SK-N-SH (cell line): Measurements from ENCODE around the gene KLC1. TPM values are rescaled to one million over a fixed set of nuclear protein-coding genes. Genes with fewer than 3 reads are reported as not detected.
A peak's percentile ranks its signal among the peaks of the same experiment; 100 is the strongest.

Source experiments
- CTCF ChIA-PET: fragments of 300-600, 350-600 bp; formaldehyde crosslinking; extraction: SDS; loops from one replicate; lab custom pipeline; 2021; lab: Yijun Ruan, JAX
- POLR2A ChIA-PET: fragments of 350-600 bp; sonication (Branson Sonifier 250); formaldehyde crosslinking; extraction: SDS; loops from one replicate; lab custom pipeline; 2020; ENCODE audit warnings: antibody characterized with exemption, inconsistent platforms; lab: Yijun Ruan, JAX
- DNase-seq: peaks from one replicate; pipeline ENCODE4 v3.0.0; 2012
- H2AFZ ChIP-seq: fragments of 200-600 bp; sonication (generic); 2 replicates; pipeline ENCODE4 v1.8.1; 2016; ENCODE audit warnings: antibody characterized with exemption, mild to moderate bottlenecking, low read depth
- H3F3A ChIP-seq: fragments of 200-600 bp; sonication (generic); replicated peaks from 2 replicates; pipeline ENCODE3; 2016; ENCODE audit warnings: antibody characterized with exemption, mild to moderate bottlenecking; ENCODE audit not compliant: insufficient read depth
- H3K27ac ChIP-seq, 2 experiments: fragments of 200-500 bp in 1 of 2; fragments of 200-600 bp in 1 of 2; sonication (Bioruptor generic) in 1 of 2; sonication (generic), shearing (Covaris generic) in 1 of 2; 2 replicates each; pipeline versions ENCODE4 v1.5.1 to v1.6.1; 2014 to 2016; ENCODE audit warnings: low read depth in 2 of 2, inconsistent platforms in 1 of 2, low read length in 1 of 2, mild to moderate bottlenecking in 1 of 2, mixed read lengths in 1 of 2
- H3K27me3 ChIP-seq: fragments of 200-600 bp; sonication (generic), shearing (Covaris generic); 2 replicates; pipeline ENCODE4 v1.6.1; 2016; ENCODE audit warnings: mixed run types; ENCODE audit not compliant: insufficient read depth
- H3K36me3 ChIP-seq, 2 experiments: fragments of 200-500 bp in 1 of 2; fragments of 200-600 bp in 1 of 2; sonication (Bioruptor generic) in 1 of 2; sonication (generic) in 1 of 2; replicated peaks in 1 of 2; 2 replicates each; pipeline versions ENCODE3 to v1.5.1; 2014 to 2016; ENCODE audit warnings: low read length in 1 of 2, mild to moderate bottlenecking in 1 of 2; ENCODE audit not compliant: insufficient read depth in 2 of 2, control insufficient read depth in 1 of 2
- H3K4me1 ChIP-seq, 2 experiments: fragments of 200-500 bp in 1 of 2; fragments of 200-600 bp in 1 of 2; sonication (Bioruptor generic) in 1 of 2; sonication (generic), shearing (Covaris generic) in 1 of 2; 2 replicates each; pipeline versions ENCODE4 v1.5.1 to v1.6.1; 2014 to 2016; ENCODE audit warnings: low read depth in 1 of 2, low read length in 1 of 2, mixed run types in 1 of 2; ENCODE audit not compliant: insufficient read depth in 2 of 2, control insufficient read depth in 1 of 2
- H3K4me2 ChIP-seq: fragments of 200-600 bp; sonication (generic), shearing (Covaris generic); 2 replicates; pipeline ENCODE4 v1.6.1; 2017; ENCODE audit warnings: mixed run types
- H3K4me3 ChIP-seq, 2 experiments: fragments of 200-500 bp in 1 of 2; fragments of 200-600 bp in 1 of 2; sonication (Bioruptor generic) in 1 of 2; sonication (generic), shearing (Covaris generic) in 1 of 2; 2 replicates each; pipeline versions ENCODE4 v1.5.1 to v1.8.1; 2014 to 2016; ENCODE audit warnings: low read depth in 2 of 2, inconsistent platforms in 1 of 2, low read length in 1 of 2, mild to moderate bottlenecking in 1 of 2, mixed read lengths in 1 of 2, moderate library complexity in 1 of 2
- H3K79me2 ChIP-seq: fragments of 200-600 bp; sonication (generic); 2 replicates; pipeline ENCODE4 v1.8.1; 2017; ENCODE audit warnings: mild to moderate bottlenecking; ENCODE audit not compliant: insufficient read depth
- H3K9ac ChIP-seq: fragments of 200-600 bp; sonication (generic); 2 replicates; pipeline ENCODE4 v1.6.1; 2017; ENCODE audit warnings: mixed run types
- H3K9me2 ChIP-seq: fragments of 200-600 bp; sonication (generic); 2 replicates; pipeline ENCODE4 v1.6.1; 2017; ENCODE audit warnings: mixed run types
- H3K9me3 ChIP-seq: fragments of 200-600 bp; sonication (generic); 2 replicates; pipeline ENCODE4 v1.6.1; 2017; ENCODE audit warnings: mixed run types, mild to moderate bottlenecking, moderate library complexity
- H4K20me1 ChIP-seq: fragments of 200-600 bp; sonication (generic); 2 replicates; pipeline ENCODE4 v1.6.1; 2017; ENCODE audit warnings: mild to moderate bottlenecking, mixed run types; ENCODE audit not compliant: insufficient read depth
- CHD2 ChIP-seq: fragments of 150-350 bp; IDR thresholded peaks from 2 replicates; pipeline ENCODE4 v1.6.1; 2018; ENCODE audit warnings: low read length; ENCODE audit not compliant: partially characterized antibody
- CTCF ChIP-seq: fragments of 200-600 bp; sonication (generic); IDR thresholded peaks from 2 replicates; pipeline ENCODE4 v1.6.1; 2017; ENCODE audit warnings: antibody characterized with exemption, mild to moderate bottlenecking, moderate library complexity
- FOSL2 ChIP-seq: IDR thresholded peaks from 2 replicates; pipeline ENCODE4 v1.4.0; 2012; ENCODE audit warnings: low read depth, mild to moderate bottlenecking, moderate library complexity, borderline replicate concordance
- GATA2 ChIP-seq: sonication (generic); formaldehyde crosslinking; IDR thresholded peaks from 2 replicates; pipeline ENCODE4 v1.5.0; 2020; ENCODE audit warnings: mild to moderate bottlenecking, missing genetic modification reagents
- IRF3 ChIP-seq: fragments of 150-350 bp; IDR thresholded peaks from 2 replicates; pipeline ENCODE4 v1.6.1; 2016; ENCODE audit warnings: mild to moderate bottlenecking, low read depth, low read length
- NFIC ChIP-seq: IDR thresholded peaks from 2 replicates; pipeline ENCODE4 v1.4.0; 2012; ENCODE audit warnings: borderline replicate concordance
- NRF1 ChIP-seq: IDR thresholded peaks from 2 replicates; pipeline ENCODE4 v1.6.1; 2012; ENCODE audit warnings: low read depth, mild to moderate bottlenecking, low read length
- POLR2AphosphoS5 ChIP-seq: IDR thresholded peaks from 2 replicates; pipeline ENCODE4 v1.6.1; 2012; ENCODE audit warnings: low read depth, low read length
- RAD21 ChIP-seq: IDR thresholded peaks from 2 replicates; pipeline ENCODE4 v1.6.1; 2012; ENCODE audit warnings: mild to moderate bottlenecking, low read length
- RFX5 ChIP-seq: IDR thresholded peaks from 2 replicates; pipeline ENCODE4 v1.6.1; 2012; ENCODE audit warnings: mild to moderate bottlenecking, improper control_type of control experiment, low read length
- RXRA ChIP-seq: IDR thresholded peaks from 2 replicates; pipeline ENCODE4 v1.4.0; 2012; ENCODE audit warnings: low read depth, mild to moderate bottlenecking, borderline replicate concordance
- SIN3A ChIP-seq: IDR thresholded peaks from 2 replicates; pipeline ENCODE4 v1.6.1; 2012; ENCODE audit warnings: low read depth, mild to moderate bottlenecking, low read length, moderate library complexity, borderline replicate concordance
- SMC3 ChIP-seq: IDR thresholded peaks from 2 replicates; pipeline ENCODE4 v1.6.1; 2012; ENCODE audit warnings: low read depth, low read length, improper control_type of control experiment
- TCF12 ChIP-seq: IDR thresholded peaks from 2 replicates; pipeline ENCODE4 v1.4.0; 2012
- WGBS: methylation state at CpG from one replicate; pipeline ENCODE4 v1.1.6; 2017; ENCODE audit warnings: low lambda C conversion rate; 5-methylcytosine and 5-hydroxymethylcytosine counted together
- polyA plus RNA-seq, 3 experiments: library from polyadenylated mRNA; depleted of rRNA; stranded (reverse); fragments of >200 nt; gene quantifications; 2 replicates each; pipeline ENCODE4 v1.2.3, GENCODE V29; 2012
- TF ChIP-seq, protein P1 (sequence below): IDR thresholded peaks from 2 replicates; pipeline ENCODE4; 2012

Gene KLC1
- polyA plus RNA-seq, 1 of the 3 experiments (the other 2 are of a cell fraction): 308 TPM

DNA sequence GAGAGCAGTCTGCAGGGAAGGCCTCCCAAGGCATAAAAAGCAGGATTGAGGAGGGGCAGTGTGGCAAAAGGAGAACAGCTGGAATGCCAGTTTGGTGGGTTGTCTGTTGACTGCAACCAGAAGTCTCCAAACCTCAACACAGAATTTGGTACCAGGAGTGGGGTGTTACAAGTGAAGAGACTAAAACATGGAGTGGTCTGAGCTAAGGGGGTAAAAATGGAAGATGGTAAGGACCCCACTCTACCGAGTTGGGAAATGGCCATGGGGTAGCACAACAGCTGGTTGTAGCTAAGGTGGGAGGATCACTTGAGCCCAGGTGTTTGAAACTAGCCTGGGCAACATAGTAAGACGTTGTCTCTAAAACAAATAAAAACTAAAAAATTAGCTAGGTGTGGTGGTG lies 17.8 kb upstream of the KLC1 start:
- Histone ChIP-seq H3K79me2 (no peaks in the 10 kb centered on the region), H3F3A (peaks cover 17% of the 10 kb centered on the region), H3K9me2 (no peaks in the 10 kb centered on the region), H3K4me2 (no peak overlapping the region), H3K27ac (no peak overlapping the region), H3K4me3 (no peak overlapping the region), H3K27me3 (no peaks in the 10 kb centered on the region), H3K9ac (no peak overlapping the region), H3K9me3 (peaks cover 5% of the 10 kb centered on the region; the same call in 1 of the 2 replicates), H3K36me3 (no peaks in the 10 kb centered on the region), H3K4me1 (peaks cover 10 to 11% of the 10 kb centered on the region in 2 experiments; a peak in 2 of 4 replicates), H2AFZ (no peak overlapping the region), H4K20me1 (no peaks in the 10 kb centered on the region)
- TF ChIP-seq FOSL2: no peak
- TF ChIP-seq RXRA: no peak
- no peak for TF ChIP-seq RFX5
- TF ChIP-seq, protein P1, sequence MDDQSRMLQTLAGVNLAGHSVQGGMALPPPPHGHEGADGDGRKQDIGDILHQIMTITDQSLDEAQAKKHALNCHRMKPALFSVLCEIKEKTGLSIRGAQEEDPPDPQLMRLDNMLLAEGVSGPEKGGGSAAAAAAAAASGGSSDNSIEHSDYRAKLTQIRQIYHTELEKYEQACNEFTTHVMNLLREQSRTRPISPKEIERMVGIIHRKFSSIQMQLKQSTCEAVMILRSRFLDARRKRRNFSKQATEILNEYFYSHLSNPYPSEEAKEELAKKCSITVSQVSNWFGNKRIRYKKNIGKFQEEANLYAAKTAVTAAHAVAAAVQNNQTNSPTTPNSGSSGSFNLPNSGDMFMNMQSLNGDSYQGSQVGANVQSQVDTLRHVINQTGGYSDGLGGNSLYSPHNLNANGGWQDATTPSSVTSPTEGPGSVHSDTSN: no peak
- TF ChIP-seq SIN3A: no peak
- no peak for TF ChIP-seq SMC3
- TF ChIP-seq POLR2AphosphoS5: no peak
- no peak for TF ChIP-seq CHD2
- TF ChIP-seq NRF1: no peak
- ChIA-PET POLR2A (no interaction called here), CTCF (no interaction called here)
- 76% methylated on average over 2 of the region's 2 CpGs for WGBS
- no peak for DNase-seq

GRCh38 chr14:103613517-103613916 lies 15.5 kb upstream of the KLC1 start:
- H3K9ac ChIP-seq: no peak overlapping the region
- no peaks in the 10 kb centered on the region for H3K9me2 ChIP-seq
- H3K4me3 ChIP-seq: no peak overlapping the region
- no peaks in the 10 kb centered on the region for H3K27me3 ChIP-seq
- H3K27ac ChIP-seq: no peak overlapping the region
- no peak for DNase-seq
- H2AFZ ChIP-seq: no peak overlapping the region
- WGBS: 82% methylated on average over 4 of the region's 4 CpGs
- H3K36me3 ChIP-seq: no peaks in the 10 kb centered on the region
- TF ChIP-seq IRF3: no peak
- TF ChIP-seq GATA2 (CRISPR knock-in tag): no peak
- peak; percentile 62 for TF ChIP-seq RAD21
- TF ChIP-seq, protein P1: no peak
- no peak for TF ChIP-seq NFIC
- no peak for TF ChIP-seq TCF12
- no peak for TF ChIP-seq FOSL2
- no peak for TF ChIP-seq RXRA
- peak; percentile 53 for TF ChIP-seq CTCF
- TF ChIP-seq POLR2AphosphoS5: no peak
- peaks cover 5% of the 10 kb centered on the region; the same call in 1 of the 2 replicates for H3K9me3 ChIP-seq
- CTCF ChIA-PET: interaction anchor here (0.7 to 1.4 kb wide), 3 partner anchors 9 to 464 kb away, joined by 3 read pairs; no protein-coding TSS in a partner anchor
- no peaks in the 10 kb centered on the region for H3K79me2 ChIP-seq
- no peak overlapping the region for H3K4me2 ChIP-seq
- H4K20me1 ChIP-seq: no peaks in the 10 kb centered on the region
- H3F3A ChIP-seq: peaks cover 4% of the 10 kb centered on the region
- H3K4me1 ChIP-seq: no peaks in the 10 kb centered on the region
- POLR2A ChIA-PET: no interaction called here
